GM18858 (cell line): ENCODE data around the gene ERF.

Experiments used
- ATAC-seq: cut with Tn5 transposase; IDR thresholded peaks from one replicate; pipeline ENCODE4 v1.9.1; 2021; ENCODE audit not compliant: unreplicated experiment

The ERF gene

DNA sequence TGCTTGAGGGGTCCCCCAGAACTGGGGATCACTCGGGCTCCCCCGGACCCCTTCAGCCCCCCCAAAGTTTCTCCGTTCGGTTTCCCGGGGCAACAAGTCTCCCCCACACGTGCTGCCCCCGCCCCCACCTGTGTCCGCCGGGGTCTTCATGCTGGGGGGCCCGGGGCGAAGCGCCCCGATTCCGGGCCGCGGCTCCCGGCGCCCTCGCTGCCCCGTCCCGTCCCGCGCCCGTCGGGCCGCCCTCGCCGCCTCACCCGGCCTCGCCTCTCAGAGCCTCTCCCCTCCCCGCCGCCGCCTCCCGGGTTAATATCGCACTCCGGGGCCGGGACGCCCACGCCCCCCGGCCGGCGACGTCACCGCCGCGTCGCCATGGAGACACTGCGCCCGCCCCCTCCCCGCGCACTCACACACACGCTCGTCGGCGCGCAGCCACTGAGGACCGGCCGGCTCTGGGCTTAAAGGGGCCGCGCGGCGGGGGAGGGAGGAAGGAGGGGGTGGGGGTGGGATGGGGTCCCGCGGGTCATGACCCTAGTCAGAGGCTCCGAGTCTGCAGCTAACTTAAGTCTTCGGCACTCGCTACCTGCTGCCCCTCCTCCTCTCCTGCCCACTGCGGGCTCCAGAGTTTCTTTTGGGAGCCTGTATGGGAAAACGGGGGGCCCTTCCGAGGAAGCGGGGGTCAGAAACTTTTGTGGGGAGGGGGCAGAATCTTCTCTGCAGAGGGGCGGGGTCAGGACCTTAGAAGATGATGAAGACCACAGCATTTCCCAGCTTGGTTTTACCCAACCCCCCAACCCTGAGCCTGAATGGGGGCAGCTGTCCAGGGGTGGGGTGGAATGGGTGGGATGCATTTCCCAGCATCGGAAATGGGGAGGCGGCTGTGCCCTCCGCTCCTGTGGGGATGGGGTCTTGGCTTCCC, at the start of gene ERF:
TSS of gene ERF (minus strand) at position 279 of the 916 bp plus-strand sequence. CDS start at position 150, 129 bp downstream.
- ATAC-seq = peak; percentile 60

GRCh38 chr19:42303876-42304275, 48.9 kb upstream of the ERF start:
- ATAC-seq = no peak

DNA sequence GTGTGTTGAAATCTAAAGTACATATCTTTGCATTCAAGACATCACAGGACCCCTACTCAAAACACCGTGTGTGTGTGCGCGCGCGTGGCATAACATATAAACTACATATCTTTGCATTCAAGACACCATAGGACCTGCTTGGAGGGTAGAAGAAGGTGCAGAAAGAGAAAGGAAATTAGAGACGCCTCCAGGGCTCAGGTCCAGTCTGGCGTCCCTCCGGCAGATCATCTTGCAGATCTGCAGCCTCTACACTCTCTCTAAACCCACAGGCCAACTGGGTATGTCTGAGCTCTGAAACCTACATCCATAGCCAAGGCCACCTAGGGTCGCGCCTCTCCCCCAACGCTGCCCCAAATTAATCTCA, 48.2 kb upstream of the ERF start:
- no peak for ATAC-seq

GRCh38 chr19:42301646-42302203, 46.8 kb upstream of the ERF start, which contains the start of gene PRR19:
Gene PRR19 (plus strand): TSS chr19:42302132. CDS start chr19:42309585, 7,453 bp downstream.
- ATAC-seq = no peak

GRCh38 chr19:42297039-42297438, 42.1 kb upstream of the ERF start:
- no peak for ATAC-seq

DNA sequence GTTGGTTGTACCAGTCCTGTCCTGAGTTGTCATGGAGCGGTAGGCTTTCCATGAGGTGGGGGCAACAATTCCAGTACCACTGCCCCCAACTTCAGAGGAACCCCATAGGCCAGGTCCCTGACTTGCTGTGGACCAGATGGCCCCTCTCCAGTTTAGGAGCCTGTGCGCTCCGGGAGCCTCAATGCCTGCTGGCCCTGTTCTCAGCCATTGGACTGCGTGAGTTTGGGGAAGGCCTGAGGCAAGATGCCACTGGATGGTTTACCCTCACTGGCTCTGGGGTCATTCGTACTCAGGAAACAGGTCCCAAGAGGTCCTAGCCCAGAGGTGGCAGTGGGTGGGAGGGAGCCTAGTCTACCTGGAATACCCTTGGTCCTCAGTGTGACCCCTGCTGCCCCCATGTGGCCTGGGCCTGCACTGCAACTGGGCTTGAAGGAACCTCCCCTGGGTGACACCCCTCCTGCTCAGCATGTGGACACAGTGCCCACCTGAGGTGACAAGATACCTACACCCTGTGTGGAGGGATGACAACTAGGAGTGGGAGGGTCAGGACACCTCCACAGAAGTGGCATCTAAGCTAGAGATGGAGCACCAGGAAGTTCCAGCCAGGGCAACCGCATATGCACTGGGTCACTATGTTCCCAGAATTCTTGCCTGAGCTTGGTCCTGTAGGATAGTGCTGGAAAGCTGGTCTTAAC, 41.0 kb upstream of the ERF start:
- ATAC-seq = no peak

- ATAC-seq = no peak
Observed at GRCh38 chr19:42295342-42295741, 40.4 kb upstream of the ERF start.

DNA sequence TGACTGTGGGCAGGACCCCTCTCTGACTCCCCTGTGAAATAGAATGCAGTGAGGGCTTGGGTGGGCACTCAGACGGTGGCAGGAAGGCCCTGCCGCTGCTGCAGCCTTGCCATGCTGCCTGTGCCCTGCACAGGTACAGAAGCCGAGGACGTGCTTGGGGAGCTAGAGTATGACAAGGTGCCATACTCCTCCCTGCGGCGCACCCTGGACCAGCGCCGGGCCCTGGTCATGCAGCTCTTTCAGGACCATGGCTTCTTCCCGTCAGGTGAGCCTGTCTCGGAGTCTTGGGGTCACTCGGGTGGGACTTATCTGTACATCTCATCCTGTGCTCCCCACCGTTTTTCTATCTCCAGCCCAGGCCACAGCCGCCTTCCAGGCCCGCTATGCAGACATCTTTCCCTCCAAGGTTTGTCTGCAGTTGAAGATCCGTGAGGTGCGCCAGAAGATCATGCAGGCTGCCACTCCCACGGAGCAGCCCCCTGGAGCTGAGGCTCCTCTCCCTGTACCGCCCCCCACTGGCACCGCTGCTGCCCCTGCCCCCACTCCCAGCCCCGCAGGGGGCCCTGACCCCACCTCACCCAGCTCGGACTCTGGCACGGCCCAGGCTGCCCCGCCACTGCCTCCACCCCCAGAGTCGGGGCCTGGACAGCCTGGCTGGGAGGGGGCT, 39.7 kb upstream of the ERF start:
- no peak for ATAC-seq

DNA sequence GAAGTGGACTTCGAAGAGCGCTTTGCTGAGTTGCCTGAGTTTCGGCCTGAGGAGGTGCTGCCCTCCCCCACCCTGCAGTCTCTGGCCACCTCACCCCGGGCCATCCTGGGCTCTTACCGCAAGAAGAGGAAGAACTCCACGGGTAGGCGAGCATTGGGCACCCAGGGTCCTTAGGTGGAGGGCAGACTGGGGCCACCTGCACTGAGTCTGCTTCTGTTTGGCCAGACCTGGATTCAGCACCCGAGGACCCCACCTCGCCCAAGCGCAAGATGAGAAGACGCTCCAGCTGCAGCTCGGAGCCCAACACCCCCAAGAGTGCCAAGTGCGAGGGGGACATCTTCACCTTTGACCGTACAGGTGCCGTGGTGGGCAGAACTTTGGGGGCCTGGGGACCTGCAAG, 39.0 kb upstream of the ERF start:
- no peak for ATAC-seq

DNA sequence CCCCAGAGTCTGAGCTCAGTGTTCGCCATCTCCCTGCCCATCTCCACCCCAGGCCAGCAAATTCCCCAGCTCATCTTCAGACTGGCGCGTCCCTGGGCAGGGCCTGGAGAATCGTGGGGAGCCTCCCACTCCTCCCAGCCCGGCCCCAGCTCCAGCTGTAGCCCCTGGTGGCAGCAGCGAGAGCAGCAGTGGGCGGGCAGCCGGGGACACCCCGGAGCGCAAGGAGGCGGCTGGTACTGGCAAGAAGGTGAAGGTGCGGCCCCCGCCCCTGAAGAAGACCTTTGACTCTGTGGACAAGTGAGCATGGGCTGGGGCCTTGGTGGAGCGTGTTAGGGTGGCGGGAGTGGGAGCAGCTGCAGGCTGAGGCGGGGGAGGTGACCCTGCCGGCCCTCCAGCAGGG, 38.6 kb upstream of the ERF start:
- ATAC-seq = no peak

DNA sequence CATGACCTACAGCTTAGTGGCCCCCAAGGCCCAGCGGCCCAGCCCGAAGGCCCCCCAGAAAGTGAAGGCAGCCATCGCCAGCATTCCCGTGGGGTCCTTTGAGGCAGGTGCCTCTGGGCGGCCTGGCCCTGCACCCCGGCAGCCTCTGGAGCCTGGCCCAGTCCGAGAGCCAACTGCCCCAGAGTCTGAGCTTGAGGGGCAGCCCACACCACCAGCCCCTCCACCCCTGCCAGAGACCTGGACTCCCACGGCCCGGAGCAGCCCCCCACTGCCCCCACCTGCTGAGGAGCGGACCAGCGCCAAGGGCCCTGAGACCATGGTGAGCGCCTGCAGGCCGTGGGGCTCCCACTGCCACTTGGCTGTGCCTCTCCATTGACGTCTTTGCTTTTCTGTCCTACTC, 38.0 kb upstream of the ERF start:
- ATAC-seq = no peak

- no peak for ATAC-seq
Observed at GRCh38 chr19:42292042-42292960, 37.4 kb upstream of the ERF start.

DNA sequence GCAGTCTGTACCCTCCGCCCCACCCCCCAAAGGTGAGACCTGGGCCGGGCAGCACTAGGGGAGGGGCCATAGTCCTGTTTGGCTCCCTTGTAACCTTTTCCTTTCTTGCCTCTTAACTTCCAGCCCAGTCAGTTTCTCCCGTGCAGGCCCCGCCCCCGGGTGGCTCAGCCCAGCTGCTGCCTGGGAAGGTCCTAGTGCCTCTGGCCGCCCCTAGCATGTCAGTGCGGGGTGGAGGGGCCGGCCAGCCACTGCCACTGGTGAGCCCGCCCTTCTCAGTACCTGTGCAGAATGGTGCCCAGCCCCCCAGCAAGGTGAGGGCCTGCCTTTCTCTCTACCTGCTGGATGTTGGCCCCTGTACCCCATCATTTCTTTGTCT, 36.5 kb upstream of the ERF start:
- ATAC-seq = no peak

- no peak for ATAC-seq
Observed at GRCh38 chr19:42290523-42291434, 35.9 kb upstream of the ERF start.

- ATAC-seq = no peak
Observed at GRCh38 chr19:42290136-42290522, 35.2 kb upstream of the ERF start.

- no peak for ATAC-seq
Observed at GRCh38 chr19:42289556-42290041, 34.7 kb upstream of the ERF start.

DNA sequence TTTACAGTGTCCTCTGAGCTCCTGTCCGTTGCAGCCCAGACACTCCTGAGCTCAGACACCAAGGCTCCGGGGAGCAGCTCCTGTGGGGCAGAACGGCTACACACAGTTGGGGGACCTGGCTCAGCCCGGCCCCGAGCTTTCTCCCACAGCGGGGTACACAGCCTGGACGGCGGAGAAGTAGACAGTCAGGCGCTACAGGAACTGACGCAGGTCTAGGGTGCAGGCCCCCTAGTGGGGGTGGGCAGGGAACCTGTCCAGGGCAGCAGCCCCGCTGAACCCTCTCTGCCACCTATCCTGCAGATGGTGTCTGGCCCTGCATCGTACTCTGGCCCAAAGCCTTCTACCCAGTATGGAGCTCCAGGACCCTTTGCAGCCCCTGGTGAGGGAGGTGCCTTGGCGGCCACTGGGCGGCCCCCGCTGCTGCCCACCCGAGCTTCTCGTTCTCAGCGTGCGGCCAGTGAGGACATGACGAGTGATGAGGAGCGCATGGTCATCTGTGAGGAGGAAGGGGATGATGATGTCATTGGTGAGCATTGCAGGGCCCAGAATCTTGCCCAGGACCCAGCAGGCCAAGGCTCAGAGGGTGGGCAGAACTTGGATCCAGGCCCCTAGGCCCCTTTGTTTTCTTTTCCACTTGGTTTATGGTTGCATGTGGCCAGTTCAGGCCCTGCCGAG, 34.1 kb upstream of the ERF start:
- no peak for ATAC-seq

- no peak for ATAC-seq
Observed at GRCh38 chr19:42288387-42288786, 33.5 kb upstream of the ERF start.

GRCh38 chr19:42287827-42288107, 32.8 kb upstream of the ERF start:
- ATAC-seq = no peak
